Fibroblast of pulmonary artery (primary cell): Measurements from ENCODE around the gene ISY1.

ENCODE experiments used
- DNase-seq: peaks from one replicate; pipeline ENCODE4 v3.0.0-alpha.2; 2010; ENCODE audit warnings: low read depth
- H3K4me3 ChIP-seq: replicated peaks from 2 replicates; pipeline ENCODE4 v1.5.1; 2011; ENCODE audit warnings: low read depth, mild to moderate bottlenecking, control low read depth, low read length, moderate library complexity
- TF ChIP-seq, protein P1 (sequence below): IDR thresholded peaks from 2 replicates; pipeline ENCODE4 v1.5.1; 2011; ENCODE audit warnings: mild to moderate bottlenecking, control low read depth, low read length, inconsistent platforms; ENCODE audit errors: missing control alignments

Gene ISY1

DNA sequence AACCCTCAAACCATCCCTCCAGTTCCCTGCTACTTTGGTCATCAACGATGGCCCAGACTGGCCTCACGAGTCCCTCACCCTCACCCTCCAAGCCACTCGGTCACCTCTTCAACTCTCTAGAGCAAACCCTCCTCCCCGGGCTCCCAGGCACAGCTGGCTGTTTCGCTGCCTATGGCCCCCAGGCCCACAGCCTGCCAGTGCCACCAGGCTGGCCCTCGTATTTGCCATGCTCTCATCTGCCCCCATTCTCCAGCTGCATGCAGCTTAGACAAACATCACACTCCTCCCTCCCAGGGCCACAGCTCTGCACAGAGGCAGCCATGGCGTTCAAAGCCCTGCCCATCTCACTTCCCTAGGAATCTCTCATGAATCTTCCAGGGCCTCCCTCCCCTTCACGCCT lies 53.1 kb downstream of the ISY1 start:
- no peak overlapping the region for H3K4me3 ChIP-seq
- DNase-seq: no peak
- TF ChIP-seq, protein P1, sequence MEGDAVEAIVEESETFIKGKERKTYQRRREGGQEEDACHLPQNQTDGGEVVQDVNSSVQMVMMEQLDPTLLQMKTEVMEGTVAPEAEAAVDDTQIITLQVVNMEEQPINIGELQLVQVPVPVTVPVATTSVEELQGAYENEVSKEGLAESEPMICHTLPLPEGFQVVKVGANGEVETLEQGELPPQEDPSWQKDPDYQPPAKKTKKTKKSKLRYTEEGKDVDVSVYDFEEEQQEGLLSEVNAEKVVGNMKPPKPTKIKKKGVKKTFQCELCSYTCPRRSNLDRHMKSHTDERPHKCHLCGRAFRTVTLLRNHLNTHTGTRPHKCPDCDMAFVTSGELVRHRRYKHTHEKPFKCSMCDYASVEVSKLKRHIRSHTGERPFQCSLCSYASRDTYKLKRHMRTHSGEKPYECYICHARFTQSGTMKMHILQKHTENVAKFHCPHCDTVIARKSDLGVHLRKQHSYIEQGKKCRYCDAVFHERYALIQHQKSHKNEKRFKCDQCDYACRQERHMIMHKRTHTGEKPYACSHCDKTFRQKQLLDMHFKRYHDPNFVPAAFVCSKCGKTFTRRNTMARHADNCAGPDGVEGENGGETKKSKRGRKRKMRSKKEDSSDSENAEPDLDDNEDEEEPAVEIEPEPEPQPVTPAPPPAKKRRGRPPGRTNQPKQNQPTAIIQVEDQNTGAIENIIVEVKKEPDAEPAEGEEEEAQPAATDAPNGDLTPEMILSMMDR: no peak

GRCh38 chr3:129106866-129107565 lies 53.8 kb downstream of the ISY1 start:
- TF ChIP-seq, protein P1: no peak

GRCh38 chr3:129106320-129106719 lies 54.5 kb downstream of the ISY1 start:
- no peak overlapping the region for H3K4me3 ChIP-seq
- DNase-seq: no peak
- TF ChIP-seq, protein P1: no peak

More at GRCh38 chr3:129106866-129107565, 53.8 kb downstream of the ISY1 start:
- DNase-seq: no peak
- H3K4me3 ChIP-seq: no peak overlapping the region

- TF ChIP-seq, protein P1: no peak
- no peak overlapping the region for H3K4me3 ChIP-seq
- no peak for DNase-seq
These were observed 55.0 kb downstream of the ISY1 start for GRCh38 chr3:129105862-129106261.

GRCh38 chr3:129104498-129105079 lies 56.3 kb downstream of the ISY1 start:
- H3K4me3 ChIP-seq: no peak overlapping the region
- TF ChIP-seq, protein P1: no peak
- DNase-seq: no peak

- TF ChIP-seq, protein P1: no peak
- no peak for DNase-seq
- no peak overlapping the region for H3K4me3 ChIP-seq
These were observed 56.8 kb downstream of the ISY1 start for GRCh38 chr3:129104051-129104450.

- TF ChIP-seq, protein P1: no peak
- H3K4me3 ChIP-seq: no peak overlapping the region
- DNase-seq: no peak
These were observed 57.6 kb downstream of the ISY1 start for GRCh38 chr3:129103296-129103695.
